Measurements from ENCODE around the gene DBP. TPM values are rescaled to one million over a fixed set of nuclear protein-coding genes. Genes with fewer than 3 reads are reported as not detected.

The DBP gene
- total RNA-seq, 1 donor from 2014 or later = 12.7 TPM

DNA sequence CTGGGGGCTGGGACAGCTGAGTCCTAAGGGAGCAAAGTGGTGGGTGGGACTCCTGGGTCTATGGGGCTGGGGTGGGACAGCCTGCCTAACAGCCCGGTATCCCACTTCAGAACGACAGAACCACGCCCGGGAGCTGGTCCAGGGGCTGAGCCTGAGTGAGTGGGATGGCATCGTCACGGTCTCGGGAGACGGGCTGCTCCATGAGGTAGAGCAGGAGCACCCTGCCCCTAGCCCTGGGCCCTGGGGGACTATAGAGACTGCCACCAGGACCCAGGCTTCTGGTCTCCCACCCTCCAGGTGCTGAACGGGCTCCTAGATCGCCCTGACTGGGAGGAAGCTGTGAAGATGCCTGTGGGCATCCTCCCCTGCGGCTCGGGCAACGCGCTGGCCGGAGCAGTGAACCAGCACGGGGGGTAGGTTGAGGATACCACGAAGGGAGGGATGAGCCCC lies 9.3 kb downstream of the DBP start:
- DNase-seq (ENCODE audit: low spot score) = no peak

- DNase-seq (ENCODE audit: low spot score) = no peak
These were observed 9.8 kb downstream of the DBP start for GRCh38 chr19:48627201-48627864.

DNA sequence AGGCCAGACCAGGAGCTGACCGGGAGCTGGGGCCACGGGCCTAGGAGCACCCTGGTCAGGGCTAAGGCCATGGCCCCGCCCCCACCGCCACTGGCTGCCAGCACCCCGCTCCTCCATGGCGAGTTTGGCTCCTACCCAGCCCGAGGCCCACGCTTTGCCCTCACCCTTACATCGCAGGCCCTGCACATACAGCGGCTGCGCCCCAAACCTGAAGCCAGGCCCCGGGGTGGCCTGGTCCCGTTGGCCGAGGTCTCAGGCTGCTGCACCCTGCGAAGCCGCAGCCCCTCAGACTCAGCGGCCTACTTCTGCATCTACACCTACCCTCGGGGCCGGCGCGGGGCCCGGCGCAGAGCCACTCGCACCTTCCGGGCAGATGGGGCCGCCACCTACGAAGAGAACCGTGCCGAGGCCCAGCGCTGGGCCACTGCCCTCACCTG lies 11.3 kb downstream of the DBP start:
- DNase-seq (ENCODE audit: low spot score) = no peak

DNA sequence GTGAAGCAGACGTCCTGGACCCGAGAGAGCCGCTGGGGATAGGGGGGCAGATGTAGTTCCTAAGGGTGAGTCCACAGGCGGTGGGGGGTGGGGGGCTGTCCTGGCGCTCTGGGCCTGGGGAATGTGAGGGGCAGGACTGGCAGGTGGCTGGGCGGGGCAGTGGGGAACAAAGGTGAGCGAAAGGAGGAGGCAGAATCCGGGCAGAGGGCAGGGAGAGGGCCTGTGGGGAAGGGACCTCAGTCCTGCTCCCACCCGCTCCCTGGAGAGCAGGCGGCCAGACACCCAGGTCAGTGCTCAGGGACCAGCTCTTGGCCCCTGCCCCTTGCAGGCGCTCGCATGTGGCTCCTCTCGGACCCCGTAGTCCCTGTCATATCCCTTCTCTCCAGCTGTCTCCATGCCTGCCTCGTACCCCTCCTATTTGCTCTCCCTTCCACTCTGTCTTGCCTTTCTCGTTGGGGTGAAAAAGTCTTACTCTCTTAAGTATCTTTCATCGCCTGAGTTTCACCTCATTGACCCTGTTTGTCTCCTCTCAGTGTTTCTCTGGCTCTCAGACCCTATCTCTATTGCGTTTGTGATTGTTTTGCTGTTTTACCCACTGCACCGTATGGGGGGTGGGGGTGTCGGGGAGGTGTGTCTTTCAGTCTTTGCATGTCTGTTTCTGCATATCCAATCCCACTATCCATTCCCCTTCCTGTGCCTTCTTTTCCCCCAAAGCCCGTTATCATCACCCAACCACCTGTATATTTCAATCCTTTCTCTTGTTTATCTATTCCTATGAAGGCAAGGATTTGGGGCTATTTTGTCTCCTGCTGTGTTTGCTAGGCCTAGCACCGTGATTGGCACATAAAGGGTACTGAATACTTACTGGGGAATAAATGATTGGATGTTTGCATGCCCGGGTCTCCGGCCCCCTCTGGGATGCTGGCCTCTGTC lies 12.1 kb downstream of the DBP start:
- no peak for DNase-seq (ENCODE audit: low spot score)

DNA sequence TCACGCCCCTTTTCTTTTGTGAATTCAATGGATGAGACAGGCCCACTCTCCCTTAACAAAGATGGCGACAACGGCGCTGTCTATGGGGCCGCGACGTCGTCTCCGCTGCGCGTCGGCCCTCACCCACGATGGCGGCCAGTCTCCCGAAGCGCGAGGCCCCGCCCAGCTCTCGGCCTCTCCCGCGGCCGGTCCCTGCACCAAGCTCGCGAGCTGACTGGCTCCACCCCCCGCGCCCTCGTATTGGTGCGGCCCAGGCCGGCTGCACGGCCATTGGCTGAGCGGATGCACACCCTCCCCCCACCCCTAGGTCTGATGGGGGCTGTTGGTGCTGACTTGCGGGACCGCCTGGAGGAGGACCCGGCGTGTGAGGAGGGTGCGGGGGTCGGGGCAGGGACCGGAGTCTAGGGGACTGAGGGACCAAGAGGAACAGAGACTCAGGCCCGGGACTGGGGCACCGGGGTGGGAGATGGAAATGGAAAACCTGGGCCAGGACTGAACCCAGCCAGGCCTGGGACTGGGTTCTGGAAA lies 13.0 kb downstream of the DBP start:
- peak; percentile 98 for DNase-seq (ENCODE audit: low spot score)

- DNase-seq (ENCODE audit: low spot score) = no peak
These were observed 13.6 kb downstream of the DBP start for GRCh38 chr19:48623556-48624066.

DNA sequence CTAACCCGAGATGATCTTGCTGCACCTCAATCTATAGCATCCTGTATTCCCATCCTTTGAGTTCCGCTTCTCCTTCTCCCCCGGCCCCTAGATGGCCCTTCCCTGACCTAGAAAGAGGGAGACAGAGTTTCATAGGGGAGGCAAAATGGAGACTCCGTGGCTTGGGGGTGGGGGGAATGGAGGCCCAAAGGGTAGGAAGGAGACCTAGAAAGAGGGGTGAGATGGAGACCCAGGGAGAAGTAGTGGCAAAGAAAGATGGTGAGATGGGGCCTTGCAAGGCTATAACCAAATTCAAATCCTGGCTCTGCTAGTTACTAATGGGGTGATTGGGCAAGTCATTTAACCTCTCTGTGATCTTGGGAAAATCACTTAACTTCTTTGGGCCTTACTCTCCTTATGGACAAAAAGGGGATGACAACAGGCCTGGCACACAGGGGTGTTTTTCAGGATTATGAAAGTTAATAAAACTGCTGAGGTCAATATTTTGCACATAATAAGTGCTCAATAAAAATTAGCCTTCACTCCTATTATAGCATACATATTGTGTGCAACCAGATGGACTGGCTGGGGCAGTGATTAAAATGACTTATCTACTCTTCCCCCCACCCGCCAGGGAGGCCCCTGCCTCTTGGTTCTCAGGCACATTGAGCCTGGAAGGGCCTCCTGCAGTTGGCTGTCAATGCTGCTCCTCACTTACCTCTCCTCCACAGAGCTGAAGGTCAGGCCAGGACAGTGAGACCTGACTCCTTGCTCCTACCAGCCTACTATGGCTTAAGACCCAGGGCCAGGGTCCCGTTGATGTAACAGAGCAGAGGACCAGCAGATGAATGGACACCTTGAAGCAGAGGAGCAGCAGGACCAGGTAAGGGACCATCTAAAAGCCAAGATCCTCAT lies 17.2 kb downstream of the DBP start:
- no peak for DNase-seq (ENCODE audit: low spot score)

GRCh38 chr19:48618916-48619691 lies 18.1 kb downstream of the DBP start, which contains the start of the genes RPL18 and SPHK2:
RPL18 (minus strand) TSS chr19:48619178; CDS start chr19:48619143, 35 bp downstream.
SPHK2 (plus strand) TSS chr19:48619506; CDS start chr19:48620515, 1,009 bp downstream.
- peak; percentile 98 for DNase-seq (ENCODE audit: low spot score)

DNA sequence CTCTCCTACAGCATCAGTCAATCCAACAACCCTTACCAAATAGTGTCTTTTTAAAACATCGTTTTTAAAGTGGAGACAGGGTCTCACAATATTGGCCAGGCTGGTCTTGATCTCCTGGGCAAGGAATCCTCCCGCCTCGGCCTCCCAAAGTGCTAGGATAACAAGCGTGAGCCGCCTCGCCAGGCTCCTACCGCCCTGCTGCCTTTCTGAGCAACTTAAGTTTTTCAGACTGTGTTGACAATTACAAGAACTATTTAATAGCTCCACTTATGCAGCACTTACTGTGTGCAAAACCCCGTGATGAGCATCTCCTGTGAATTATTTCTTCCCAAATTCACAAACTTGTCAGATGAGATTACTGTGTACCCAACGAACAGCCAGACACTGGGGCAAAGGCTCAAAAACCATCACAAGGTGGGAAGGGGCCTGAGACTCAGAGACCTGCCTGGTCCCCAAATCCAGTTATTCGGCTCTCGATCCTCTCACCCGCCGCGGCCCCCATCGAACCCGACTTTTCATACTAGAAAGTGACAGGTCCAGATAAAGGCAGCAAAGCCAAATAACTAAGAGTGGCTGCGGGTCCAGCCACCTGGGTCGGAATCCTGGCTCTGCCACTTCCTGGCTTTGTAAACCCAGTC lies 18.8 kb downstream of the DBP start:
- peak; percentile 65 for DNase-seq (ENCODE audit: low spot score)

DNA sequence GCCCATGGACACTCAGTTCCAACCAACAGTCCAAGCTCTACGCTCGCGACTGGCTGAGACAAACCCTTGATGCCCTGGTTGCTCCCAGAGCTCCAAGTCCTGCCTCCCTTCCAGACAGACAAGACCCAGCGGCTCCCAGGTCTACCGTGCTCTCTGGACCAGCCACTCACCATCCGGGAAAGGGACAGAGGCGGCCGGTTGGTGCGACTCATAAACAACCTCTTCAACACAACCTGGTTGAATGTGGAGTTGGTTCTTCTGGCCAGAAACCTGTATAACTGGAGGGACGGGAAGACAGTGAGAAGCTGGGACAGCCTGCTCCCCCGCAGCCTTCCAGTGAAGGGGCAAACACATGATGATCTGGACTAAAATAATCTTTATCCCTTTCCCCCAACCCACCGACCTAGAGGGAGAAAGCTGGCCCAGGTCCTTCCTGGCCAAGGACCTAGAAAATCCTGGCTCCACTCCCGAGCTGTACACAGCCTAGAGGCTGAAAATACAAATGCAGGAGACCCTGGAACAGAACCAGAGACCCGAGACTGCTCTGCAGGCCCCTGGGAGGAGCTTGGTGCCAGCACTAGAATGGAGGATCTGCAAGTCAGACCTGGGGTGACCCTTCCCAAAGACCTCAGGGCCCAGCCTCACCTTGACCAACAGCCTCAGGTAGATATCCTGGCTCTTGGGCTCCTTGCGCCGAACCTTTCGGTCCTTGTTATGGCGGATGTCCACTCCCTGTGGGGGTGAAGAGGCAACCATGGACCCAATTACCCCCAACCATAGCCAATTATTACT lies 19.8 kb downstream of the DBP start:
- no peak for DNase-seq (ENCODE audit: low spot score)

DNA sequence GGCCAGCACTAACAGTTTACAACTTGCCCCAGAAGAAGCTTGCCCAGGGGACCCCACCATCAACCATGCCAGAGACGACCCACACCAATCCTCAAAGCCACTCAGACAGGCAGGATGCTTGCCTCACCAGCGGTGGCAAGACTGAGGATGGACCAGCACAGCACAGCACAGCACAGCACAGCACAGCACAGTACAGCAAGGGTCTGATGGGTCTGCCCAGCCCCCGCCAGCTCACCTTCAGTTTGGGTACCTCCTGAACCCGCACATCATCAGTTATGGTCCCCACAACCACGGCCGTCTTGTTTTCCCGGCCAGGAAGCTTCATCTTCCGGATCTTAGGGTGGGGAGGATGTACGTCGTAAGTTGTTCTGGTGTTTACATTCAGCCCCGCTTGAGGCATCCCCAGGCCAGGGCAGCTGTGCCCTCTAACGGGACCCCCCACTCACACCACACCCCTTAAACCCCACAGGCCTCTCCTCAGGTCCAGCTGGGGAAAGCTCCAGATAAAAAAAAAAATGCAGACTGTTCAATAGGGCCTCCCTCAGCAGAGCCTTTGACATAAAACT lies 20.6 kb downstream of the DBP start:
- no peak for DNase-seq (ENCODE audit: low spot score)

GRCh38 chr19:48616041-48616436 lies 21.1 kb downstream of the DBP start:
- no peak for DNase-seq (ENCODE audit: low spot score)

DNA sequence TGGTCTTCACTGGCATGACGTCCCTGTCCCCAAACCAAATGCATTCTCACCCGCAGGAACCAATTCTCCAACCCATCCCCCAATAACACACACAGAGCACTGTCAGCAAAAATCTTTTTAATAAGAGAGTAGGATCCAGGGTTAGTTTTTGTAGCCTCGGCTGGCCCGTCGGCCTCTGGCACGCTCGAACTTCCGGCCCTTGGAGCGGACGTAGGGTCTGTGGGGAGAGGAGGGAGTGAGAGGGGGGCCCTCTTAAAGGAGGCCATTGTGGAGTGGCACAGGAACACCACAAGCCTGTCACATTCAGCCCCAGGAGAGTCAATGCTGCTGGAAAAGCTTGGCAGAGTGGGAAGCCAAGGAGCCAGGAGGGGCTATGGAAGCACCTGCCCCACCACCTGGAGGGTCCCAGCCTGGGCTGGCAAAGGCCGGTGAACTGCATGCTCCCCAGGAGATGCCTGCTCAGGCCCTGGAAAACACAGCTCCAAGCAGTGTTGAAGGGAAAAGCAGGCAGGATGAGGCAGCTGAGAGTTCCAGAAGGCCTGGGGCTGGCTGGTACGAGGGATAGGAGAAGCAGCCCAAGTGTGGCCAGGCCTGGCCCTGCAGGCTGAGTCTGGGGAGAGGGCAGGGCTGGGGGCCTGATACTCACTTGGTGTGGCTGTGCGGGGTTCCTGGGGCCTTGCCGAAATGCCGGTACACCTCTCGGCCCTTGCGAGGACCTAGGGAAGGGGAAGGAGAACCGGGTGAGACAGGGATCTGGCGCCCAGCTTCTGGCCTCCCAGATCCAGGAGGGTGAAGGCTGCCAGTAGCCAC lies 21.7 kb downstream of the DBP start:
- no peak for DNase-seq (ENCODE audit: low spot score)

GRCh38 chr19:48614436-48615230 lies 22.5 kb downstream of the DBP start, which contains the start of gene FAM83E:
FAM83E (minus strand) TSS chr19:48615076; CDS start chr19:48613372, 1,704 bp downstream.
- DNase-seq (ENCODE audit: low spot score) = peak; percentile 86

GRCh38 chr19:48613852-48614435 lies 23.2 kb downstream of the DBP start:
- no peak for DNase-seq (ENCODE audit: low spot score)

All from ureter (tissue), 1 donor.